Sigmoid colon (tissue), 4 donors: Measurements from ENCODE around the gene IPCEF1.

Source experiments
- POLR2AphosphoS5 ChIP-seq, 4 donors: sonication (generic); formaldehyde crosslinking; IDR thresholded peaks; one replicate each; pipeline ENCODE4 v1.6.1; 2017; ENCODE audit warnings: antibody characterized with exemption in 4 of 4
- TF ChIP-seq, protein P1 (sequence below), 4 experiments: fragments of 450-650 bp in 3 of 4; fragments of 200-600 bp in 1 of 4; IDR thresholded peaks; one replicate each; pipeline ENCODE4 v1.5.1; 2016 to 2019; ENCODE audit warnings: antibody characterized with exemption in 4 of 4, mild to moderate bottlenecking in 3 of 4, moderate library complexity in 2 of 4

DNA sequence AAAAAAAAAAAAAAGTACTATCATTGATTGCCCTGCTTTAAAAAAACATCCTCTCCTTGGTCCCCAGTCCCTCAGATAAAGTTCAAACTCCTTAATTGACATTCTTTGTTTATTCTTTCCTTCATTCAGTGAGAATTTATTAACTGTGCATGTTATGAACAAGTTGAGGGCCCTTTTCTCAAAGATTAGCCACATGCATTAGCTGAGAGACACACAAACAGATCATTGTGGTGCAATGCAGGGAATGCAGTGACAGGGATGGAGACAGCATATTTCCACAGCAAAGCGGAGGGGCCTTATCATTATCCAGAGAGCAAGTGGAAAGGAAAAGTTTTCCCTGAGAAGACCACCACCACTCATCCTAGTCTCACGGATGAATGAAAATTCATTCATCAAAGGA lies 21.9 kb upstream of the IPCEF1 start:
- TF ChIP-seq, protein P1, sequence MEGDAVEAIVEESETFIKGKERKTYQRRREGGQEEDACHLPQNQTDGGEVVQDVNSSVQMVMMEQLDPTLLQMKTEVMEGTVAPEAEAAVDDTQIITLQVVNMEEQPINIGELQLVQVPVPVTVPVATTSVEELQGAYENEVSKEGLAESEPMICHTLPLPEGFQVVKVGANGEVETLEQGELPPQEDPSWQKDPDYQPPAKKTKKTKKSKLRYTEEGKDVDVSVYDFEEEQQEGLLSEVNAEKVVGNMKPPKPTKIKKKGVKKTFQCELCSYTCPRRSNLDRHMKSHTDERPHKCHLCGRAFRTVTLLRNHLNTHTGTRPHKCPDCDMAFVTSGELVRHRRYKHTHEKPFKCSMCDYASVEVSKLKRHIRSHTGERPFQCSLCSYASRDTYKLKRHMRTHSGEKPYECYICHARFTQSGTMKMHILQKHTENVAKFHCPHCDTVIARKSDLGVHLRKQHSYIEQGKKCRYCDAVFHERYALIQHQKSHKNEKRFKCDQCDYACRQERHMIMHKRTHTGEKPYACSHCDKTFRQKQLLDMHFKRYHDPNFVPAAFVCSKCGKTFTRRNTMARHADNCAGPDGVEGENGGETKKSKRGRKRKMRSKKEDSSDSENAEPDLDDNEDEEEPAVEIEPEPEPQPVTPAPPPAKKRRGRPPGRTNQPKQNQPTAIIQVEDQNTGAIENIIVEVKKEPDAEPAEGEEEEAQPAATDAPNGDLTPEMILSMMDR (IDR thresholded peaks at IDR 0.05): no peak
- TF ChIP-seq POLR2AphosphoS5 (IDR thresholded peaks at IDR 0.05): no peak
